OCI-LY1 (cell line): ENCODE results near the gene TMEM184B.

Experiments
- H2AFZ ChIP-seq: fragments of 200-600 bp; sonication (generic), shearing (Covaris generic); 2 replicates; pipeline ENCODE4 v1.6.0; 2014; ENCODE audit warnings: antibody characterized with exemption, mild to moderate bottlenecking, low read length
- H3F3A ChIP-seq: fragments of 200-600 bp; sonication (generic), shearing (Covaris generic); 2 replicates; pipeline ENCODE4 v1.6.0; 2014; ENCODE audit warnings: mild to moderate bottlenecking, antibody characterized with exemption, low read length, moderate library complexity; ENCODE audit not compliant: insufficient read depth
- H3K27ac ChIP-seq: fragments of 200-600 bp; sonication (generic); 2 replicates; pipeline ENCODE4 v1.5.1; 2014; ENCODE audit warnings: low read length, mixed run types, mild to moderate bottlenecking, low read depth; ENCODE audit not compliant: poor library complexity, severe bottlenecking
- H3K27me3 ChIP-seq: fragments of 200-600 bp; sonication (generic); 2 replicates; pipeline ENCODE4 v1.6.0; 2014; ENCODE audit warnings: antibody characterized with exemption, mild to moderate bottlenecking, low read length, moderate library complexity; ENCODE audit not compliant: insufficient read depth
- H3K36me3 ChIP-seq: fragments of 200-600 bp; sonication (generic); 2 replicates; pipeline ENCODE4 v1.6.1; 2014; ENCODE audit warnings: mild to moderate bottlenecking, antibody characterized with exemption, low read length, moderate library complexity, mixed read lengths; ENCODE audit not compliant: insufficient read depth
- H3K4me1 ChIP-seq: fragments of 200-600 bp; sonication (generic); 2 replicates; pipeline ENCODE4 v1.5.1; 2014; ENCODE audit warnings: mild to moderate bottlenecking, low read length, moderate library complexity; ENCODE audit not compliant: insufficient read depth, severe bottlenecking
- H3K4me2 ChIP-seq: fragments of 200-600 bp; sonication (generic), shearing (Covaris generic); 2 replicates; pipeline ENCODE4 v1.6.1; 2014; ENCODE audit warnings: low read length
- H3K4me3 ChIP-seq: fragments of 200-600 bp; sonication (generic); 2 replicates; pipeline ENCODE4 v1.5.1; 2014; ENCODE audit warnings: low read length, low read depth, mild to moderate bottlenecking, mixed read lengths; ENCODE audit not compliant: poor library complexity, severe bottlenecking
- H3K79me2 ChIP-seq: fragments of 200-600 bp; shearing (Covaris generic); 2 replicates; pipeline ENCODE4 v1.6.1; 2016; ENCODE audit warnings: mixed run types, low read length, mixed read lengths; ENCODE audit not compliant: insufficient read depth
- H3K9ac ChIP-seq: fragments of 200-600 bp; sonication (generic), shearing (Covaris generic); 2 replicates; pipeline ENCODE4 v1.6.1; 2014; ENCODE audit warnings: mild to moderate bottlenecking, low read length, mixed read lengths
- H3K9me2 ChIP-seq: fragments of 200-600 bp; sonication (generic), shearing (Covaris generic); 2 replicates; pipeline ENCODE4 v1.6.1; 2014; ENCODE audit warnings: low read depth, mild to moderate bottlenecking, low read length, mixed read lengths
- H3K9me3 ChIP-seq: fragments of 200-600 bp; shearing (Covaris generic); 2 replicates; pipeline ENCODE4 v1.6.1; 2014; ENCODE audit warnings: low read length, mixed read lengths
- H4K20me1 ChIP-seq: fragments of 200-600 bp; sonication (generic), shearing (Covaris generic); 2 replicates; pipeline ENCODE4 v1.6.0; 2016; ENCODE audit warnings: mild to moderate bottlenecking, low read length; ENCODE audit not compliant: insufficient read depth
- EZH2 ChIP-seq: fragments of 200-600 bp; sonication (generic), shearing (Covaris generic); IDR thresholded peaks from 2 replicates; pipeline ENCODE4 v1.8.0; 2017; ENCODE audit warnings: borderline replicate concordance, mixed run types, mild to moderate bottlenecking, antibody characterized with exemption, low read length, moderate library complexity, mixed read lengths
- TF ChIP-seq, protein P1 (sequence below): fragments of 200-600 bp; sonication (generic), shearing (Covaris generic); IDR thresholded peaks from 2 replicates; pipeline ENCODE4 v1.5.1; 2017; ENCODE audit warnings: mild to moderate bottlenecking, antibody characterized with exemption, low read length, moderate library complexity, mixed read lengths

TMEM184B gene

DNA sequence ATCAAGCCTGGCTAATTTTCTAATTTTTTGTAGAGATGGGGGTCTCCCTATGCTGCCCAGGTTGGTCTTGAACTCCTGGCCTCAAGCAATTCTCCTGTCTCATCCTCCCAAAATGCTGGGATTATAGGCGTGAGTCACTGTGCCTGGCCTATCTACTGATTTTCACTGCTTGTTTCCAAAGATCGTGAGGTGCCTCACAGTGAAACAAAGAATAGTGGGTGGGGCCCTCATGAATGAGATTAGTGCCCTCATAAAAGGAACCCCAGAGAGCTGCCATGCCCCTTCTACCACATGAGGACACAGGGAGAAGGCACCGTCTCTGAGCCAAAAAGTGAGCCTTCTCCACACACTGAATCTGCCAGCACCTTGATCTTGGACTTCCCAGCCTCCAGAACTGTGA is 23.5 kb downstream of the TMEM184B start:
- H4K20me1 ChIP-seq, result no peaks in the 10 kb centered on the region
- TF ChIP-seq, protein P1, sequence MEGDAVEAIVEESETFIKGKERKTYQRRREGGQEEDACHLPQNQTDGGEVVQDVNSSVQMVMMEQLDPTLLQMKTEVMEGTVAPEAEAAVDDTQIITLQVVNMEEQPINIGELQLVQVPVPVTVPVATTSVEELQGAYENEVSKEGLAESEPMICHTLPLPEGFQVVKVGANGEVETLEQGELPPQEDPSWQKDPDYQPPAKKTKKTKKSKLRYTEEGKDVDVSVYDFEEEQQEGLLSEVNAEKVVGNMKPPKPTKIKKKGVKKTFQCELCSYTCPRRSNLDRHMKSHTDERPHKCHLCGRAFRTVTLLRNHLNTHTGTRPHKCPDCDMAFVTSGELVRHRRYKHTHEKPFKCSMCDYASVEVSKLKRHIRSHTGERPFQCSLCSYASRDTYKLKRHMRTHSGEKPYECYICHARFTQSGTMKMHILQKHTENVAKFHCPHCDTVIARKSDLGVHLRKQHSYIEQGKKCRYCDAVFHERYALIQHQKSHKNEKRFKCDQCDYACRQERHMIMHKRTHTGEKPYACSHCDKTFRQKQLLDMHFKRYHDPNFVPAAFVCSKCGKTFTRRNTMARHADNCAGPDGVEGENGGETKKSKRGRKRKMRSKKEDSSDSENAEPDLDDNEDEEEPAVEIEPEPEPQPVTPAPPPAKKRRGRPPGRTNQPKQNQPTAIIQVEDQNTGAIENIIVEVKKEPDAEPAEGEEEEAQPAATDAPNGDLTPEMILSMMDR, result no peak
- TF ChIP-seq EZH2, result no peak
- H3K4me3 ChIP-seq, result no peak overlapping the region
- H3K4me1 ChIP-seq, result no peaks in the 10 kb centered on the region
- no peak overlapping the region for H3K27ac ChIP-seq
- H3K36me3 ChIP-seq, result no peaks in the 10 kb centered on the region
- no peaks in the 10 kb centered on the region; the same call in 1 of the 2 replicates for H3K27me3 ChIP-seq
- H3K9ac ChIP-seq, result no peak overlapping the region
- no peak overlapping the region for H2AFZ ChIP-seq
- H3K9me2 ChIP-seq, result no peaks in the 10 kb centered on the region
- H3K79me2 ChIP-seq, result no peaks in the 10 kb centered on the region
- peaks cover 7% of the 10 kb centered on the region; the same call in 1 of the 2 replicates for H3K9me3 ChIP-seq
- no peaks in the 10 kb centered on the region for H3F3A ChIP-seq
- no peak overlapping the region for H3K4me2 ChIP-seq

DNA sequence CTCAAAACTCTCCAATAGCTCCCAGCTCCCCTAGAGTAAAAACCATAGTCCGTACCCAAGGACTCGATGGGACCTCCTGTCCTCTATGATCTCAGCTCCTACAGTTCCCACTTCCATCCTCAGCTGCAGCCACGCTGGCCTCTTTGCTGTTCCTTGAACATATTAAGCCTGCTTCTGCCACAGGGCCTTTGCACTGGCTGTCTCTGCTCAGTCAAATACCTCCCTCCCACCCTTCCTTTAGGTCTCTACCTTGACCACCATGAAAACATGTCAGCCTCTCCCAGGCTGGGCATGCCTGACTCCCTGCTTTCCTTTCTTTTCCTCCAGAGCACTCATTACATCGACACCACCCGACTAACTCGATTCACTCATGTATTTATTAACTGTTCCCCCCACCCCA is 24.5 kb downstream of the TMEM184B start:
- Histone ChIP-seq H3K79me2 (no peaks in the 10 kb centered on the region), H3K4me1 (no peaks in the 10 kb centered on the region), H4K20me1 (no peaks in the 10 kb centered on the region)

DNA sequence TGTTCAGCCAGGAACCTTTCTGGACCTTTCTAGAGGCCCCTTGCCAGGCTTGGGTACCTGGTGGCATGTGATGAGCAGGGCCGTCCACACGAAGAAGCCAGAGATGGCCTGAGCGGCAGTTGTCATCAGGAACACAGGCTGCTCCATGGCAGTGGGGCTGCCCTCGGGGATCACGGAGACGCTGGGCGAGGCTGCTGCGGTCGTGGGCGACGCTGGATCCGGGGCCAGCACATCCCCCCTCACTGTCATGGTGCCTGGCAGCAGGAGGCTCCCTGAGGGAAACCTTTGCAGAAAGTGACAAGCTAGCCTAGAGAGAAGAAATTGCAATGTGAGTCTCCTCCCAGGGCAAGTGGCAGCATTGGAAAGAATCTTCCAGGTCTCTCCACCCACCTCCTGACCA is 25.1 kb downstream of the TMEM184B start:
- Histone ChIP-seq H3K79me2 (no peaks in the 10 kb centered on the region), H3K9me3 (peaks cover 7% of the 10 kb centered on the region; the same call in 1 of the 2 replicates), H3K4me1 (no peaks in the 10 kb centered on the region), H3K9ac (no peak overlapping the region), H3K36me3 (no peaks in the 10 kb centered on the region), H4K20me1 (no peaks in the 10 kb centered on the region), H3K4me2 (no peak overlapping the region), H3K4me3 (no peak overlapping the region), H3F3A (no peaks in the 10 kb centered on the region), H3K9me2 (no peaks in the 10 kb centered on the region), H3K27ac (no peak overlapping the region), H3K27me3 (no peaks in the 10 kb centered on the region; the same call in 1 of the 2 replicates), H2AFZ (no peak overlapping the region)
- TF ChIP-seq EZH2, result no peak
- TF ChIP-seq, protein P1, result no peak

More for the DNA sequence above, 24.5 kb downstream of the TMEM184B start:
- Histone ChIP-seq H2AFZ (no peak overlapping the region), H3K36me3 (no peaks in the 10 kb centered on the region), H3F3A (no peaks in the 10 kb centered on the region), H3K27me3 (no peaks in the 10 kb centered on the region; the same call in 1 of the 2 replicates), H3K4me2 (no peak overlapping the region), H3K27ac (no peak overlapping the region), H3K4me3 (no peak overlapping the region), H3K9me3 (peaks cover 7% of the 10 kb centered on the region; the same call in 1 of the 2 replicates), H3K9ac (no peak overlapping the region), H3K9me2 (no peaks in the 10 kb centered on the region)
- TF ChIP-seq EZH2, result no peak
- TF ChIP-seq, protein P1, result no peak
